Activated CD8-positive, alpha-beta T cell treated with anti-CD3 and anti-CD28 coated beads for 36 hours (primary cell): Measurements from ENCODE around the gene MAP7. TPM values are rescaled to one million over a fixed set of nuclear protein-coding genes. Genes with fewer than 3 reads are reported as not detected.

ENCODE experiments used
- ATAC-seq: fragments of 200-7000 bp; cut with Tn5 transposase; one replicate; pipeline ENCODE4 v1.10.0; 2021; ENCODE audit warnings: mild to moderate bottlenecking, moderate library complexity
- CTCF ChIA-PET: fragments of 350-600 bp; sonication (Branson Sonifier 250); formaldehyde crosslinking; loops from one replicate; lab custom pipeline; 2021; ENCODE audit warnings: antibody characterized with exemption; lab: Charles Lee
- POLR2A ChIA-PET: fragments of 350-600 bp; sonication (Branson Sonifier 250); formaldehyde crosslinking; loops from one replicate; lab custom pipeline; 2021; ENCODE audit warnings: antibody characterized with exemption; lab: Charles Lee
- DNase-seq: peaks from one replicate; pipeline ENCODE4 v3.0.0-alpha.2; 2020
- H3K27ac Mint-ChIP-seq: one replicate; pipeline ENCODE4 v1.8.0; 2021; ENCODE audit warnings: mild to moderate bottlenecking, mixed read lengths
- H3K27me3 Mint-ChIP-seq: one replicate; pipeline ENCODE4 v1.8.0; 2021; ENCODE audit warnings: mixed read lengths
- H3K36me3 Mint-ChIP-seq: one replicate; pipeline ENCODE4 v1.8.0; 2021; ENCODE audit warnings: low read depth, mixed read lengths
- H3K4me1 Mint-ChIP-seq: one replicate; pipeline ENCODE4 v1.8.0; 2021; ENCODE audit warnings: low read depth, mixed read lengths
- H3K4me3 Mint-ChIP-seq: one replicate; pipeline ENCODE4 v1.8.0; 2021; ENCODE audit warnings: mild to moderate bottlenecking, moderate library complexity, mixed read lengths
- H3K9me3 Mint-ChIP-seq: one replicate; pipeline ENCODE4 v1.8.0; 2021; ENCODE audit warnings: mixed read lengths
- intact Hi-C: fragments of 100-400 bp; cut with micrococcal nuclease; formaldehyde crosslinking; loops from one replicate; pipeline ENCODE4 v1.10.0; 2022
- total RNA-seq, 2 experiments: library from RNA; stranded (reverse); gene quantifications; one replicate each; pipeline ENCODE4 v1.2.3, GENCODE V29; 2021
- TF ChIP-seq, protein P1 (sequence below): fragments of 200-600 bp; IDR thresholded peaks from one replicate; pipeline ENCODE4 v1.8.0; 2022; ENCODE audit warnings: antibody characterized with exemption, mild to moderate bottlenecking

The MAP7 gene
- total RNA-seq, 2 experiments from 2014 or later = 0.47 to 0.67 TPM

DNA sequence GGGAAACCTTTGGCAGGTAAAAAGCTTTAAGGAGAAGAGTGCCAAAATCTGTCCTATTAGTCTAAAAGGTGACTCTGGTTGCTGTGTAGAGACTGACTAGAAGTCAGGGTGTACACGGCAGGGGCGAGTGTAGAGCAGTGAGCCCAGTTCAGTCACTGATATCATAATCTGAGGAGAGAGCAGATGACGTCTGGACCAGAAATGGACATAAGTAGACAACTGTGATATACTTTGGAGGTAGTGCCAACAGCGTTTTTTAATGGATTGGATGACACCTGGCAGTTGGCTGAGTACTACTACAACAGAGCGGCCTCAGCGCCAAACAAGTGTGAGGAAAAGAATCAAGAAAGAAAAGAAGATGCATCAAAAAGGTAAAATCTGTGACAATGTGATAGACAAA lies 76.0 kb downstream of the MAP7 start:
- ATAC-seq = no peak
- intact Hi-C loops = no loop called here
- Mint-ChIP-seq H3K27ac (no peak overlapping the region), H3K4me1 (no peaks in the 10 kb centered on the region), H3K4me3 (no peak overlapping the region), H3K9me3 (no peaks in the 10 kb centered on the region), H3K27me3 (peaks cover 12% of the 10 kb centered on the region), H3K36me3 (no peaks in the 10 kb centered on the region)
- CTCF ChIA-PET = no interaction called here
- DNase-seq = no peak
- POLR2A ChIA-PET = no interaction called here
- TF ChIP-seq, protein P1, sequence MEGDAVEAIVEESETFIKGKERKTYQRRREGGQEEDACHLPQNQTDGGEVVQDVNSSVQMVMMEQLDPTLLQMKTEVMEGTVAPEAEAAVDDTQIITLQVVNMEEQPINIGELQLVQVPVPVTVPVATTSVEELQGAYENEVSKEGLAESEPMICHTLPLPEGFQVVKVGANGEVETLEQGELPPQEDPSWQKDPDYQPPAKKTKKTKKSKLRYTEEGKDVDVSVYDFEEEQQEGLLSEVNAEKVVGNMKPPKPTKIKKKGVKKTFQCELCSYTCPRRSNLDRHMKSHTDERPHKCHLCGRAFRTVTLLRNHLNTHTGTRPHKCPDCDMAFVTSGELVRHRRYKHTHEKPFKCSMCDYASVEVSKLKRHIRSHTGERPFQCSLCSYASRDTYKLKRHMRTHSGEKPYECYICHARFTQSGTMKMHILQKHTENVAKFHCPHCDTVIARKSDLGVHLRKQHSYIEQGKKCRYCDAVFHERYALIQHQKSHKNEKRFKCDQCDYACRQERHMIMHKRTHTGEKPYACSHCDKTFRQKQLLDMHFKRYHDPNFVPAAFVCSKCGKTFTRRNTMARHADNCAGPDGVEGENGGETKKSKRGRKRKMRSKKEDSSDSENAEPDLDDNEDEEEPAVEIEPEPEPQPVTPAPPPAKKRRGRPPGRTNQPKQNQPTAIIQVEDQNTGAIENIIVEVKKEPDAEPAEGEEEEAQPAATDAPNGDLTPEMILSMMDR = no peak

DNA sequence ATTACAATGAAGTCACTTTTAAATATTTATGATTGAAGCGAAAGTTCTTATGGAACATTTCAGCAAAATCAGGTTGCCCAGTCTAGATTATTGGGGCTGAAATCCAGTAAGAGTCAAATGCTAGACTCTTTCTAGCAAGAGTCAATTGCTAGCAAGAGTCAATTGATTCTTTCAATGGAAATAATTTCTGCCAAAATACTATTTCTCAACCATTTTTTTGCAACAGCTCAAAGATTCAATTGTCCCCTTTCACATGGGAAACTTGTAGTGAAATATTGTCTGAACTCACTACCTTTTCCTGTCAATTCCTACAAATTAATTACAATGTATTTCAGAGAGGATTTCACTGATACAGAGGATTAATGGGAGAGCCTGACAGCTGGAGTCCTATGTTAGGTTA lies 78.3 kb downstream of the MAP7 start:
- Mint-ChIP-seq H3K4me1 (no peaks in the 10 kb centered on the region), H3K27me3 (peaks cover 6% of the 10 kb centered on the region), H3K27ac (no peak overlapping the region), H3K36me3 (no peaks in the 10 kb centered on the region), H3K9me3 (no peaks in the 10 kb centered on the region), H3K4me3 (no peak overlapping the region)
- ChIA-PET POLR2A (no interaction called here), CTCF (interaction anchor here (1.4 kb wide), 1 partner anchor 53 kb away, joined by 3 read pairs; no protein-coding TSS in a partner anchor)
- TF ChIP-seq, protein P1 = no peak
- ATAC-seq (no peak), DNase-seq (no peak)
- intact Hi-C loops = no loop called here

DNA sequence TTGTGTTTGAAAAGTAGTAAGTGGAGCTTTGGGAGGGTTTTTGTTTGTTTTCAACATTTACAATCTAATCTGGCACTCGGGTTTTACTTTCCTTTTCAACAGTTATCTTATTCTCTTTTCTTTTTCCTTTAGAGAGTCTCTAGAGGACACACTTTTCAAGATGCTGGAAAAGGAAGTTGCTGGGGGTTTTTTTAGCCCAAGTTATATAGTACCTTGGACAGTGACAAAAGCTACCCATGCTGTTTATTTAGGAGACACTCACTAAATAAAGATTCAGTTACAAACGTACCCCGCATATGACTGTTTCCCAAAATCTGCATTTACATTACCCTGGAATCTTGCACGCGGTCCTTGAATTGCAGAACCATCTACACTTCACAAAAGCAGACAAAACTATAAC lies 78.8 kb downstream of the MAP7 start:
- Mint-ChIP-seq H3K36me3 (no peaks in the 10 kb centered on the region), H3K4me1 (no peaks in the 10 kb centered on the region), H3K4me3 (no peak overlapping the region), H3K9me3 (no peaks in the 10 kb centered on the region), H3K27me3 (peaks cover 5% of the 10 kb centered on the region), H3K27ac (no peak overlapping the region)
- TF ChIP-seq, protein P1 = no peak
- intact Hi-C loops = no loop called here
- POLR2A ChIA-PET = no interaction called here
- no peak for DNase-seq
- ATAC-seq = no peak
- CTCF ChIA-PET = interaction anchor here (1.4 kb wide), 1 partner anchor 52 kb away, joined by 3 read pairs; no protein-coding TSS in a partner anchor

DNA sequence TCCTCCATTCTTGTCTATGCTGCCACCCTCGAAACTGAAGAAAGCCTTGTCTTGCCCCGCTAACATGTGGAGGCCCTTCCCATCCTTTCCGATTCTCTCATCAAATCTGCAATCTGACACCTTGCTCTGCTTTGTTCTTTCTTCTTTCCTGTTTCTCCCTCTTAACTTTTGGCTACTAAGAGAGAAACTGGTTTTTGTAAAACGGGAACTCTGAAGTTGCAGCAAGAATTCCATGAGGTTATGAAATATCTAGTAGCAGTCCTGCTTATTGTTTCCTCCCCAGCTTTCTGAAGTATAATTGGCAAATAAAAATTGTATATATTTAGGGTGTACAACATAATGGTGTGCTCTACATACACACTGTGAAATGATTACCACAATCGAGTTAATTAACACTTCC lies 80.2 kb downstream of the MAP7 start:
- ChIA-PET POLR2A (no interaction called here), CTCF (no interaction called here)
- Mint-ChIP-seq H3K27me3 (peaks cover 5% of the 10 kb centered on the region), H3K36me3 (no peaks in the 10 kb centered on the region), H3K9me3 (no peaks in the 10 kb centered on the region), H3K27ac (no peak overlapping the region), H3K4me1 (no peaks in the 10 kb centered on the region), H3K4me3 (no peak overlapping the region)
- TF ChIP-seq, protein P1 = no peak
- no peak for ATAC-seq
- no peak for DNase-seq
- intact Hi-C loops = no loop called here

DNA sequence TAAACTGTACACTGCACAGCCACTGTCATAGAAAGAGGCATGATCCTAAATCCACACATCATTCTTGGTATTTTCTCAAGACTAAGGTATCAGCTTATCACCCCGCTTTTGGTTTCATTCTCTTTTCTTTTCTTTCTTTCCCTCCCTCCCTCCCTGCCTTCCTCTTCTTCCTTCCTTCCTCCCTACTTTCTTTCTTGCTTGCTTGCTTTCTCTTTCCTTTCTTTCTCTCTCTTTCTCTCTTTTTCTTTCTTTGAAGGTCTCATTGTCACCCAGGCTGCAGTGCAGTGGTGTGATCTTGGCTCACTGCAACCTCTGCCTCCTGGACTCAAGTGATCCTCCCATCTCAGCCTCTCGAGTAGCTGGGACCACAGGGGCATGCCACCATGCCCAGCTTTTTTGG lies 81.1 kb downstream of the MAP7 start:
- Mint-ChIP-seq H3K4me3 (no peak overlapping the region), H3K36me3 (no peaks in the 10 kb centered on the region), H3K27ac (no peak overlapping the region), H3K27me3 (peaks cover 10% of the 10 kb centered on the region), H3K9me3 (no peaks in the 10 kb centered on the region), H3K4me1 (peaks cover 2% of the 10 kb centered on the region)
- intact Hi-C loops = no loop called here
- ChIA-PET POLR2A (no interaction called here), CTCF (interaction anchor here (0.9 kb wide), 1 partner anchor 15 kb away, joined by 3 read pairs; no protein-coding TSS in a partner anchor)
- TF ChIP-seq, protein P1 = no peak
- DNase-seq (no peak), ATAC-seq (no peak)
